PC-3 (cell line): Measurements from ENCODE around the gene KCNC4.

ENCODE experiments used
- CTCF ChIP-seq: fragments of 300-600 bp; sonication (generic); conservative IDR thresholded peaks from 2 replicates; pipeline ENCODE4 v1.5.1; 2017; ENCODE audit warnings: antibody characterized with exemption, low read depth, mild to moderate bottlenecking, low read length
- EZH2 ChIP-seq: fragments of 300-600 bp; sonication (generic); IDR thresholded peaks from one replicate; pipeline ENCODE4 v1.6.1; 2017; ENCODE audit warnings: antibody characterized with exemption, mild to moderate bottlenecking, low read length; ENCODE audit not compliant: unreplicated experiment
- EZH2phosphoT487 ChIP-seq: fragments of 300-600 bp; sonication (generic); IDR thresholded peaks from 2 replicates; pipeline ENCODE4 v1.6.1; 2018; ENCODE audit warnings: mild to moderate bottlenecking, antibody characterized with exemption, low read length, borderline replicate concordance

GRCh38 chr1:110255392-110255787 is 45.3 kb downstream of the KCNC4 start:
- TF ChIP-seq EZH2 (no peak), CTCF (no peak), EZH2phosphoT487 (no peak)
